Spleen (tissue), 7 donors: ENCODE results near the gene HOMER3.

Experiments
- POLR2A ChIP-seq, 3 donors: fragments of 450-650 bp; IDR thresholded peaks; one replicate each; pipeline ENCODE4 v1.5.1; 2017; ENCODE audit warnings: antibody characterized with exemption in 3 of 3, mild to moderate bottlenecking in 1 of 3
- POLR2AphosphoS5 ChIP-seq, 3 donors: sonication (generic); formaldehyde crosslinking; IDR thresholded peaks; one replicate each; pipeline ENCODE4 v1.5.1; 2017; ENCODE audit warnings: antibody characterized with exemption in 3 of 3
- TF ChIP-seq, protein P1 (sequence below), 11 experiments: fragments of 200-600 bp in 7 of 11; fragments of 450-650 bp in 4 of 11; sonication (generic) in 4 of 11; IDR thresholded peaks in 8 of 11; conservative IDR thresholded peaks in 3 of 11; 1 replicate in 7 of 11; 2 replicates in 4 of 11; pipeline versions ENCODE4 v1.4.0 to v1.8.0; 2016 to 2021; ENCODE audit warnings: antibody characterized with exemption in 11 of 11, inconsistent platforms in 4 of 11, mild to moderate bottlenecking in 1 of 11
- donor health status: DM: no; HTN: no; CAD: no; lungs with moderate emphysema.
- donor health status: DM: no; HTN: no; CAD: no.
- donor health status: DM: no; HTN: no; CAD: no.

DNA sequence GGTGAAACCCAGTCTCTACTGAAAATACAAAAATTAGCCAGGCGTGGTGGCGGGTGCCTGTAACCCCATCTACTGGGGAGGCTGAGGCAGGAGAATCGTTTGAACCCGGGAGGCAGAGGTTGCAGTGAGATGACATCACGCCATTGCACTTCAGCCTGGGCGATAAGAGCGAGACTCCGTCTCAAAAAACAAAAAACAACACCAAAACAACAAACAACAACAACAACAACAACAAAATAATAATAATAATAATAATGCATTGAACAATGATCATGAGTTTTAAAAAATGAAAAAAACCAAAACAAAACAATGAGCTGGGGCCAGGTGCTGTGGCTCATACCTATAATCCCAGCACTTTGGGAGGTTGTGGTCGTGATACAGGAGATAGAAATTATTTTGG lies 23.1 kb upstream of the HOMER3 start:
- no peak for TF ChIP-seq POLR2AphosphoS5 (IDR thresholded peaks at IDR 0.05)
- TF ChIP-seq, protein P1, sequence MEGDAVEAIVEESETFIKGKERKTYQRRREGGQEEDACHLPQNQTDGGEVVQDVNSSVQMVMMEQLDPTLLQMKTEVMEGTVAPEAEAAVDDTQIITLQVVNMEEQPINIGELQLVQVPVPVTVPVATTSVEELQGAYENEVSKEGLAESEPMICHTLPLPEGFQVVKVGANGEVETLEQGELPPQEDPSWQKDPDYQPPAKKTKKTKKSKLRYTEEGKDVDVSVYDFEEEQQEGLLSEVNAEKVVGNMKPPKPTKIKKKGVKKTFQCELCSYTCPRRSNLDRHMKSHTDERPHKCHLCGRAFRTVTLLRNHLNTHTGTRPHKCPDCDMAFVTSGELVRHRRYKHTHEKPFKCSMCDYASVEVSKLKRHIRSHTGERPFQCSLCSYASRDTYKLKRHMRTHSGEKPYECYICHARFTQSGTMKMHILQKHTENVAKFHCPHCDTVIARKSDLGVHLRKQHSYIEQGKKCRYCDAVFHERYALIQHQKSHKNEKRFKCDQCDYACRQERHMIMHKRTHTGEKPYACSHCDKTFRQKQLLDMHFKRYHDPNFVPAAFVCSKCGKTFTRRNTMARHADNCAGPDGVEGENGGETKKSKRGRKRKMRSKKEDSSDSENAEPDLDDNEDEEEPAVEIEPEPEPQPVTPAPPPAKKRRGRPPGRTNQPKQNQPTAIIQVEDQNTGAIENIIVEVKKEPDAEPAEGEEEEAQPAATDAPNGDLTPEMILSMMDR (IDR thresholded peaks at IDR 0.05 in 8 of 11, conservative IDR thresholded peaks at IDR 0.05 in 3 of 11): no peak
- TF ChIP-seq POLR2A (IDR thresholded peaks at IDR 0.05): no peak
